HepG2 (cell line): ENCODE measurements around the gene SMIM36. TPM values are rescaled to one million over a fixed set of nuclear protein-coding genes. Genes with fewer than 3 reads are reported as not detected.

Experiments
- ASH2L ChIP-seq: fragments of 300-600, 200-600 bp; sonication (generic); IDR thresholded peaks from 2 replicates; pipeline ENCODE4 v1.7.0; 2017; ENCODE audit warnings: low read depth, mild to moderate bottlenecking, moderate library complexity, mixed read lengths, low read length; ENCODE audit not compliant: insufficient read length
- BRF2 ChIP-seq: sonication (generic); formaldehyde crosslinking; IDR thresholded peaks from 2 replicates; pipeline ENCODE4 v1.8.1; 2022; ENCODE audit warnings: mild to moderate bottlenecking, missing genetic modification reagents
- ERF ChIP-seq: IDR thresholded peaks from 2 replicates; pipeline ENCODE4 v1.6.1; 2018; ENCODE audit warnings: missing biosample characterization, missing genetic modification reagents
- NKX3-1 ChIP-seq: sonication (generic); formaldehyde crosslinking; IDR thresholded peaks from 2 replicates; pipeline ENCODE4 v1.5.0; 2020; ENCODE audit warnings: missing genetic modification reagents
- PATZ1 ChIP-seq: sonication (generic); formaldehyde crosslinking; IDR thresholded peaks from 2 replicates; pipeline ENCODE4 v1.4.0; 2020; ENCODE audit warnings: missing genetic modification reagents
- RFX5 ChIP-seq: IDR thresholded peaks from 2 replicates; pipeline ENCODE4 v1.6.1; 2011; ENCODE audit warnings: low read depth, low read length, improper control_type of control experiment
- SALL2 ChIP-seq: sonication (generic); formaldehyde crosslinking; IDR thresholded peaks from 2 replicates; pipeline ENCODE4 v1.8.1; 2023; ENCODE audit warnings: mild to moderate bottlenecking, missing genetic modification reagents, inconsistent platforms
- SATB2 ChIP-seq: sonication (generic); formaldehyde crosslinking; IDR thresholded peaks from 2 replicates; pipeline ENCODE4 v1.5.0; 2020; ENCODE audit warnings: missing genetic modification reagents
- TGIF2 ChIP-seq: IDR thresholded peaks from 2 replicates; pipeline ENCODE4 v1.6.1; 2016; ENCODE audit warnings: control low read depth, missing compliant biosample characterization
- TSC22D2 ChIP-seq: sonication (generic); formaldehyde crosslinking; IDR thresholded peaks from 2 replicates; pipeline ENCODE4 v1.5.1; 2020; ENCODE audit warnings: missing genetic modification reagents, mild to moderate bottlenecking, borderline replicate concordance
- ZBTB25 ChIP-seq: IDR thresholded peaks from 2 replicates; pipeline ENCODE4 v1.6.1; 2018; ENCODE audit warnings: missing genetic modification reagents
- ZHX1 ChIP-seq: sonication (generic); formaldehyde crosslinking; IDR thresholded peaks from 2 replicates; pipeline ENCODE4 v1.8.1; 2022; ENCODE audit warnings: low read depth, mild to moderate bottlenecking, missing genetic modification reagents
- ZNF101 ChIP-seq: sonication (generic); formaldehyde crosslinking; IDR thresholded peaks from 2 replicates; pipeline ENCODE4 v1.4.0; 2020; ENCODE audit warnings: mild to moderate bottlenecking, low read depth, missing genetic modification reagents, borderline replicate concordance
- ZNF143 ChIP-seq: sonication (generic); formaldehyde crosslinking; IDR thresholded peaks from 2 replicates; pipeline ENCODE4 v1.4.0; 2020; ENCODE audit warnings: missing genetic modification reagents
- ZNF234 ChIP-seq: sonication (generic); formaldehyde crosslinking; conservative IDR thresholded peaks from 2 replicates; pipeline ENCODE4 v1.5.1; 2020; ENCODE audit warnings: mild to moderate bottlenecking, missing genetic modification reagents
- ZNF367 ChIP-seq: sonication (generic); formaldehyde crosslinking; IDR thresholded peaks from 2 replicates; pipeline ENCODE4 v1.4.0; 2020; ENCODE audit warnings: missing genetic modification reagents, borderline replicate concordance
- ZNF382 ChIP-seq: sonication (generic); formaldehyde crosslinking; IDR thresholded peaks from 2 replicates; pipeline ENCODE4 v1.5.0; 2020; ENCODE audit warnings: missing genetic modification reagents, mild to moderate bottlenecking, borderline replicate concordance
- ZNF414 ChIP-seq: sonication (generic); formaldehyde crosslinking; IDR thresholded peaks from 2 replicates; pipeline ENCODE4 v1.5.0; 2020; ENCODE audit warnings: missing genetic modification reagents
- ZNF446 ChIP-seq: sonication (generic); formaldehyde crosslinking; IDR thresholded peaks from 2 replicates; pipeline ENCODE4 v1.5.0; 2020; ENCODE audit warnings: mild to moderate bottlenecking, missing genetic modification reagents
- ZNF484 ChIP-seq: sonication (generic); formaldehyde crosslinking; IDR thresholded peaks from 2 replicates; pipeline ENCODE4 v1.5.1; 2020; ENCODE audit warnings: mild to moderate bottlenecking, low read depth, missing genetic modification reagents, borderline replicate concordance
- ZNF577 ChIP-seq: sonication (generic); formaldehyde crosslinking; IDR thresholded peaks from 2 replicates; pipeline ENCODE4 v1.4.0; 2020; ENCODE audit warnings: mild to moderate bottlenecking, low read depth, missing genetic modification reagents, borderline replicate concordance
- polyA plus RNA-seq, 8 experiments: library from polyadenylated mRNA; depleted of rRNA in 3 of 8; stranded (reverse) in 7 of 8; unstranded in 1 of 8; fragments of >200 nt; fragmentation: Illumina TruSeq in 4 of 8; extraction: Trizol in 4 of 8; gene quantifications; 2 replicates each; pipeline versions ENCODE4 v1.2.1 to v1.2.3, GENCODE V29; 2011 to 2016; ENCODE audit warnings: low read depth in 4 of 8, missing spikeins in 1 of 8, mixed read lengths in 1 of 8; ENCODE audit not compliant: insufficient read depth in 1 of 8
- total RNA-seq, 5 experiments: library from RNA; depleted of rRNA; stranded (reverse); fragments of >200 nt; fragmentation: Illumina TruSeq; extraction: Trizol; gene quantifications; 2 replicates each; pipeline ENCODE4 v1.2.3, GENCODE V29; 2016; ENCODE audit warnings: low read depth in 1 of 5

The SMIM36 gene
- total and polyA plus RNA-seq, 2 of the 13 experiments (the other 11 are each of a cell fraction or from before 2014, with no cell fraction given), result not detected

GRCh38 chr17:55444471-55445441 is 66.5 kb downstream of the SMIM36 start (continued):
- TF ChIP-seq TGIF2, result no peak; the same call in 1 of the 2 replicates
- peak; percentile 71 for TF ChIP-seq ERF
- no peak for TF ChIP-seq ZNF367 (CRISPR knock-in tag)
- TF ChIP-seq TSC22D2, result no peak; the same call in 1 of the 2 replicates
- TF ChIP-seq ZNF382 (CRISPR knock-in tag), result no peak
- TF ChIP-seq SATB2 (CRISPR knock-in tag), result no peak
- TF ChIP-seq ZHX1 (CRISPR knock-in tag), result no peak
- TF ChIP-seq PATZ1 (CRISPR knock-in tag), result peak; percentile 84
- TF ChIP-seq ZNF414 (CRISPR knock-in tag), result no peak
- no peak for TF ChIP-seq ZNF446 (CRISPR knock-in tag)
- no peak for TF ChIP-seq RFX5
- no peak for TF ChIP-seq ZNF101
- no peak for TF ChIP-seq ZNF143 (CRISPR knock-in tag)
- TF ChIP-seq NKX3-1 (CRISPR knock-in tag), result no peak
- TF ChIP-seq ZNF484 (CRISPR knock-in tag), result no peak
- TF ChIP-seq ZNF577 (CRISPR knock-in tag), result no peak
- TF ChIP-seq SALL2 (CRISPR knock-in tag), result no peak
- peak; percentile 91 for TF ChIP-seq ASH2L
- no peak for TF ChIP-seq BRF2
- no peak; the same call in 1 of the 2 replicates for TF ChIP-seq ZBTB25 (CRISPR knock-in tag)
- no peak for TF ChIP-seq ZNF234 (CRISPR knock-in tag)
